GM18508 (cell line): Measurements from ENCODE around the gene FLAD1.
A peak's percentile ranks its signal among the peaks of the same experiment; 100 is the strongest.
"Not testable (repeated sequence)": the region's sequence is repeated elsewhere in the genome, so short reads cannot be mapped to it uniquely, and the experiment has no call there.

Source experiments
- ATAC-seq: cut with Tn5 transposase; IDR thresholded peaks from one replicate; pipeline ENCODE4 v1.9.1; 2021; ENCODE audit warnings: moderate number of reproducible peaks; ENCODE audit not compliant: insufficient read depth, unreplicated experiment

Gene FLAD1

GRCh38 chr1:154988058-154988954, 5.2 kb downstream of the FLAD1 start:
- no peak for ATAC-seq

GRCh38 chr1:154989195-154989860, 6.2 kb downstream of the FLAD1 start:
- ATAC-seq: no peak

GRCh38 chr1:154990276-154990675, 7.1 kb downstream of the FLAD1 start:
- no peak for ATAC-seq

- ATAC-seq: no peak
Measured at GRCh38 chr1:154992721-154993571, 9.8 kb downstream of the FLAD1 start.

- no peak for ATAC-seq
Measured at GRCh38 chr1:154993572-154994268, 10.6 kb downstream of the FLAD1 start, which contains the start of gene LENEP. TSS of gene LENEP (plus strand) at chr1:154993586. CDS start at chr1:154993608, 22 bp downstream.

GRCh38 chr1:154994269-154994587, 11.1 kb downstream of the FLAD1 start:
- no peak for ATAC-seq

- ATAC-seq: no peak
Measured at GRCh38 chr1:154994591-154994990, 11.4 kb downstream of the FLAD1 start.

- not testable (repeated sequence) for ATAC-seq
Measured at GRCh38 chr1:154995301-154995983, 12.3 kb downstream of the FLAD1 start.

GRCh38 chr1:154996966-154997701, 14.0 kb downstream of the FLAD1 start:
- no peak for ATAC-seq

GRCh38 chr1:154998201-154998780, 15.1 kb downstream of the FLAD1 start:
- no peak for ATAC-seq

- ATAC-seq: no peak
Measured at GRCh38 chr1:154998818-154999570, 15.8 kb downstream of the FLAD1 start.

- ATAC-seq: no peak
Measured at GRCh38 chr1:154999571-155000410, 16.6 kb downstream of the FLAD1 start.

- no peak for ATAC-seq
Measured at GRCh38 chr1:155000411-155000725, 17.2 kb downstream of the FLAD1 start.

GRCh38 chr1:155000726-155001424, 17.7 kb downstream of the FLAD1 start:
- no peak for ATAC-seq

- no peak for ATAC-seq
Measured at GRCh38 chr1:155001425-155001674, 18.2 kb downstream of the FLAD1 start.

- peak; percentile 28 for ATAC-seq
Measured at GRCh38 chr1:155001675-155002463, 18.7 kb downstream of the FLAD1 start.
